ENCODE data around the gene ZCCHC3.
A peak's percentile ranks its signal among the peaks of the same experiment; 100 is the strongest.
"Not testable (repeated sequence)": the region's sequence is repeated elsewhere in the genome, so short reads cannot be mapped to it uniquely, and the experiment has no call there.

ZCCHC3 gene

GRCh38 chr20:297098-297924, at the start of gene ZCCHC3:
TSS of gene ZCCHC3 (plus strand) at chr20:297570. CDS start at chr20:297587, 17 bp downstream.
- DNase-seq, result peak; percentile 98

GRCh38 chr20:251354-251753, 46.0 kb upstream of the ZCCHC3 start:
- DNase-seq, result peak; percentile 55

- no peak for DNase-seq
Observed at GRCh38 chr20:252801-253200, 44.6 kb upstream of the ZCCHC3 start.

GRCh38 chr20:253447-253846, 43.9 kb upstream of the ZCCHC3 start:
- not testable (repeated sequence) for DNase-seq

- DNase-seq, result no peak
Observed at GRCh38 chr20:257419-257818, 40.0 kb upstream of the ZCCHC3 start, which contains the start of gene DEFB132. TSS of gene DEFB132 (plus strand) at chr20:257724. CDS start at chr20:257779, 55 bp downstream.

- no peak for DNase-seq
Observed at GRCh38 chr20:258269-258858, 39.0 kb upstream of the ZCCHC3 start.

- peak; percentile 63 for DNase-seq
Observed at GRCh38 chr20:258963-259362, 38.4 kb upstream of the ZCCHC3 start.

- no peak for DNase-seq
Observed at GRCh38 chr20:259981-260380, 37.4 kb upstream of the ZCCHC3 start.

GRCh38 chr20:263701-264100, 33.7 kb upstream of the ZCCHC3 start:
- no peak for DNase-seq

GRCh38 chr20:266596-267562, 30.5 kb upstream of the ZCCHC3 start:
- DNase-seq, result peak; percentile 96

GRCh38 chr20:270517-270916, 26.9 kb upstream of the ZCCHC3 start:
- no peak for DNase-seq

- no peak for DNase-seq
Observed at GRCh38 chr20:271069-271468, 26.3 kb upstream of the ZCCHC3 start.

GRCh38 chr20:271528-271927, 25.8 kb upstream of the ZCCHC3 start:
- no peak for DNase-seq

GRCh38 chr20:272718-273117, 24.7 kb upstream of the ZCCHC3 start:
- DNase-seq, result no peak

- no peak for DNase-seq
Observed at GRCh38 chr20:273884-274283, 23.5 kb upstream of the ZCCHC3 start.

- DNase-seq, result no peak
Observed at GRCh38 chr20:275791-276190, 21.6 kb upstream of the ZCCHC3 start.

- no peak for DNase-seq
Observed at GRCh38 chr20:276620-277495, 20.5 kb upstream of the ZCCHC3 start.

GRCh38 chr20:277496-277781, 19.9 kb upstream of the ZCCHC3 start:
- no peak for DNase-seq

- no peak for DNase-seq
Observed at GRCh38 chr20:278181-278580, 19.2 kb upstream of the ZCCHC3 start.

- no peak for DNase-seq
Observed at GRCh38 chr20:278607-279571, 18.5 kb upstream of the ZCCHC3 start.

GRCh38 chr20:284172-284571, 13.2 kb upstream of the ZCCHC3 start:
- no peak for DNase-seq

All from OCI-M1 (cell line).